ENCODE data around the gene CRHR1. TPM values are rescaled to one million over a fixed set of nuclear protein-coding genes. Genes with fewer than 3 reads are reported as not detected.

Gene CRHR1
- total RNA-seq, 1 donor from 2014 or later = not detected

- FAIRE-seq (no peak), DNase-seq (ENCODE audit: low read depth) (no peak)
- H3K27me3 ChIP-seq (ENCODE audit: control insufficient read depth, insufficient read depth, low read length) = peaks cover 6% of the 10 kb centered on the region
- TF ChIP-seq, protein P1, sequence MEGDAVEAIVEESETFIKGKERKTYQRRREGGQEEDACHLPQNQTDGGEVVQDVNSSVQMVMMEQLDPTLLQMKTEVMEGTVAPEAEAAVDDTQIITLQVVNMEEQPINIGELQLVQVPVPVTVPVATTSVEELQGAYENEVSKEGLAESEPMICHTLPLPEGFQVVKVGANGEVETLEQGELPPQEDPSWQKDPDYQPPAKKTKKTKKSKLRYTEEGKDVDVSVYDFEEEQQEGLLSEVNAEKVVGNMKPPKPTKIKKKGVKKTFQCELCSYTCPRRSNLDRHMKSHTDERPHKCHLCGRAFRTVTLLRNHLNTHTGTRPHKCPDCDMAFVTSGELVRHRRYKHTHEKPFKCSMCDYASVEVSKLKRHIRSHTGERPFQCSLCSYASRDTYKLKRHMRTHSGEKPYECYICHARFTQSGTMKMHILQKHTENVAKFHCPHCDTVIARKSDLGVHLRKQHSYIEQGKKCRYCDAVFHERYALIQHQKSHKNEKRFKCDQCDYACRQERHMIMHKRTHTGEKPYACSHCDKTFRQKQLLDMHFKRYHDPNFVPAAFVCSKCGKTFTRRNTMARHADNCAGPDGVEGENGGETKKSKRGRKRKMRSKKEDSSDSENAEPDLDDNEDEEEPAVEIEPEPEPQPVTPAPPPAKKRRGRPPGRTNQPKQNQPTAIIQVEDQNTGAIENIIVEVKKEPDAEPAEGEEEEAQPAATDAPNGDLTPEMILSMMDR (IDR thresholded peaks at IDR 0.05; ENCODE audit: insufficient read depth, low read length, severe bottlenecking) = no peak
- no peak overlapping the region for H3K4me3 ChIP-seq (ENCODE audit: low read depth, low read length)
- H3K36me3 ChIP-seq (ENCODE audit: control insufficient read depth, insufficient read depth, low read length) = no peaks in the 10 kb centered on the region
These were observed 63.6 kb downstream of the CRHR1 start for GRCh38 chr17:45847747-45848146.

DNA sequence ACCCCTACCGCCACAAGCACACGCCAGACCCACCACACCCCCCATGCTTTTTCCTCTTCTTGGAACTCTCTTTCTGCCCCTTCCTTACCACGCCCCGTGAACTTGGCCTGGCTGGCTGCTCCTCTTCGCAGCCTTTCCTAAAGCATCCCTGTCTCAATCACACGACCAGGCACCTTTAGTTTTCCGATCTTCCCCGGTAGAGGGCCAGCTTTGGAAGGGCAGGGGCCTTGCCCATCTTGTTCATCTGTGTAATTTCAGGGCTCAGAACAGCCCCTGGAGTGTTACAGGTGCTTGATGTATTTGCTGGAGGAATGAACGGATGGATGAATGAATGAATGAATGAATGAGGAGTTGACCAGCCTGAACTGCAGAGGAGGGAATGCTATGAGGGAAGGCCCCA lies 64.3 kb downstream of the CRHR1 start:
- Histone ChIP-seq H3K36me3 (ENCODE audit: control insufficient read depth, insufficient read depth, low read length) (no peaks in the 10 kb centered on the region), H3K27me3 (ENCODE audit: control insufficient read depth, insufficient read depth, low read length) (peaks cover 6% of the 10 kb centered on the region), H3K4me3 (ENCODE audit: low read depth, low read length) (no peak overlapping the region)
- no peak for DNase-seq (ENCODE audit: low read depth)
- FAIRE-seq = peak; percentile 36
- TF ChIP-seq, protein P1 (IDR thresholded peaks at IDR 0.05; ENCODE audit: insufficient read depth, low read length, severe bottlenecking) = no peak

GRCh38 chr17:45848868-45849535 lies 64.9 kb downstream of the CRHR1 start:
- Histone ChIP-seq H3K36me3 (ENCODE audit: control insufficient read depth, insufficient read depth, low read length) (no peaks in the 10 kb centered on the region), H3K27me3 (ENCODE audit: control insufficient read depth, insufficient read depth, low read length) (peaks cover 6% of the 10 kb centered on the region), H3K4me3 (ENCODE audit: low read depth, low read length) (no peak overlapping the region)
- FAIRE-seq = no peak
- no peak for DNase-seq (ENCODE audit: low read depth)
- TF ChIP-seq, protein P1 (IDR thresholded peaks at IDR 0.05; ENCODE audit: insufficient read depth, low read length, severe bottlenecking) = no peak

DNA sequence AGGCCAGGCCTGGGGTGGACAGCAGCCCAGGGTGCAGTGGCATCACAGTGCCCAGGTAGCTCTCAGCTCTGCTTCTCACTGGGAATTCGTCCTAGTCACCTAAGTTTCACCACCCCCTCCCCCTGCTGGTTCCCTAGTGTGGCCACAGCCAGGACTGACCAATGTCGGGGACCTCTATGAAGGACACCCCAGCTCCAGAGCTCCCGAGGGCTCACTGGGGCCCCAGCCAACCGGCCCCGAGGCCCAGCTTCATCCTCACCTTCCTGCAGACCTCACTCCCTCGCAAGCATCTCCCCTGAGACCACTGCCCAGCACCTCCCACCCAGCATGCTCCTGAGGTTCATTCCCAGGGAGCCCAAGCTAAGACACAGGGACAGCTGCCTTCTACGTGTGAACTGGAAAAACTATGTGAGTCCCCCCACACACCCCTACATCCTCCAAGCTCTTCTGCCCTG lies 65.4 kb downstream of the CRHR1 start:
- Histone ChIP-seq H3K4me3 (ENCODE audit: low read depth, low read length) (no peak overlapping the region), H3K36me3 (ENCODE audit: control insufficient read depth, insufficient read depth, low read length) (no peaks in the 10 kb centered on the region), H3K27me3 (ENCODE audit: control insufficient read depth, insufficient read depth, low read length) (peaks cover 6% of the 10 kb centered on the region)
- TF ChIP-seq, protein P1 (IDR thresholded peaks at IDR 0.05; ENCODE audit: insufficient read depth, low read length, severe bottlenecking) = no peak
- DNase-seq (ENCODE audit: low read depth) (no peak), FAIRE-seq (no peak)

DNA sequence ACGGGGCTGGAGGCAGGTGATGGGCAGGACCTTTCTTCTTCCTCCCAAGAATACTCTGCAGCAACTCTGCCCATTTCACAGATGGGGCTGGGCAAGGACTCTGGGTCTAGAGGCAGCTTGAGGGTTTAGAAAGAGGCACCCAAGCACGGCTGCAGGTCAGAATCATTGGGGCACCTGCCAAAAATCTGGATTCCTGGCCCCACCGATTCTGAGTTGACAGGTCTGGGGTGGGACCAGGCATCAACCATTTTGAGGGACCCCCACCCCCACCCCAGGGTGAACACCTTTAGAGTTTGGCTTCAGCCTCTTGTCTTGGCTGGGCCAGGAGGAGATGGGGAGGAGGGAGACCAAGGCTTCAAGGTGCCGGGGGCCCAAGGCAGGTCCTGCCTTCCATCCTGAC lies 65.9 kb downstream of the CRHR1 start:
- Histone ChIP-seq H3K36me3 (ENCODE audit: control insufficient read depth, insufficient read depth, low read length) (no peaks in the 10 kb centered on the region), H3K27me3 (ENCODE audit: control insufficient read depth, insufficient read depth, low read length) (peaks cover 6% of the 10 kb centered on the region), H3K4me3 (ENCODE audit: low read depth, low read length) (no peak overlapping the region)
- DNase-seq (ENCODE audit: low read depth) (no peak), FAIRE-seq (no peak)
- TF ChIP-seq, protein P1 (IDR thresholded peaks at IDR 0.05; ENCODE audit: insufficient read depth, low read length, severe bottlenecking) = no peak

GRCh38 chr17:45850468-45850867 lies 66.3 kb downstream of the CRHR1 start:
- TF ChIP-seq, protein P1 (IDR thresholded peaks at IDR 0.05; ENCODE audit: insufficient read depth, low read length, severe bottlenecking) = no peak
- Histone ChIP-seq H3K27me3 (ENCODE audit: control insufficient read depth, insufficient read depth, low read length) (peaks cover 6% of the 10 kb centered on the region), H3K36me3 (ENCODE audit: control insufficient read depth, insufficient read depth, low read length) (no peaks in the 10 kb centered on the region), H3K4me3 (ENCODE audit: low read depth, low read length) (no peak overlapping the region)
- FAIRE-seq (no peak), DNase-seq (ENCODE audit: low read depth) (no peak)

Measured in bronchial epithelial cell (primary cell).